Measurements from ENCODE around the gene FXYD2. TPM values are rescaled to one million over a fixed set of nuclear protein-coding genes. Genes with fewer than 3 reads are reported as not detected.

FXYD2 gene
- total RNA-seq, 1 experiment from 2014 or later: 1.4 TPM

DNA sequence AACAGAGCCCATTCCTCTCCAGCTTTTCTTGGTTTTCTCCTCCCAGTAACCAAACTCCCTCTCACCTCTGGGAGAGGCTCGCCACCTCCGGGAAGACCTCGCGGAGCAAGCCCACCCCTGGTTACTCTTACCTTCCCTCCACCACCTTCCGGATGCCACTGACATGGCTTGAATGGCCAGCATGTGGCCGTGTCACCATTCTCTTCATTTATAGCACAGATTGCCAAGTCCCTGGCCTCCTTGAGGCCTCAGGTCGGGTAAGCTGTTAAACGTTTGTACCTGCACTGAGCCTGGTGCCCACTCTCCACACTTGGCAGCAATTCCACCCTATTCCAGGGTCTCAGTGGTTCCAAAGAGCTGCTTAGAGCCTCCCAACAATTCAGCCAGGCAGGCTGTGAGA is 8.0 kb upstream of the FXYD2 start (continued):
- TF ChIP-seq, protein P1, sequence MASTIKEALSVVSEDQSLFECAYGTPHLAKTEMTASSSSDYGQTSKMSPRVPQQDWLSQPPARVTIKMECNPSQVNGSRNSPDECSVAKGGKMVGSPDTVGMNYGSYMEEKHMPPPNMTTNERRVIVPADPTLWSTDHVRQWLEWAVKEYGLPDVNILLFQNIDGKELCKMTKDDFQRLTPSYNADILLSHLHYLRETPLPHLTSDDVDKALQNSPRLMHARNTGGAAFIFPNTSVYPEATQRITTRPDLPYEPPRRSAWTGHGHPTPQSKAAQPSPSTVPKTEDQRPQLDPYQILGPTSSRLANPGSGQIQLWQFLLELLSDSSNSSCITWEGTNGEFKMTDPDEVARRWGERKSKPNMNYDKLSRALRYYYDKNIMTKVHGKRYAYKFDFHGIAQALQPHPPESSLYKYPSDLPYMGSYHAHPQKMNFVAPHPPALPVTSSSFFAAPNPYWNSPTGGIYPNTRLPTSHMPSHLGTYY (CRISPR knock-in tag; IDR thresholded peaks at IDR 0.05): no peak
- TF ChIP-seq, protein P2, sequence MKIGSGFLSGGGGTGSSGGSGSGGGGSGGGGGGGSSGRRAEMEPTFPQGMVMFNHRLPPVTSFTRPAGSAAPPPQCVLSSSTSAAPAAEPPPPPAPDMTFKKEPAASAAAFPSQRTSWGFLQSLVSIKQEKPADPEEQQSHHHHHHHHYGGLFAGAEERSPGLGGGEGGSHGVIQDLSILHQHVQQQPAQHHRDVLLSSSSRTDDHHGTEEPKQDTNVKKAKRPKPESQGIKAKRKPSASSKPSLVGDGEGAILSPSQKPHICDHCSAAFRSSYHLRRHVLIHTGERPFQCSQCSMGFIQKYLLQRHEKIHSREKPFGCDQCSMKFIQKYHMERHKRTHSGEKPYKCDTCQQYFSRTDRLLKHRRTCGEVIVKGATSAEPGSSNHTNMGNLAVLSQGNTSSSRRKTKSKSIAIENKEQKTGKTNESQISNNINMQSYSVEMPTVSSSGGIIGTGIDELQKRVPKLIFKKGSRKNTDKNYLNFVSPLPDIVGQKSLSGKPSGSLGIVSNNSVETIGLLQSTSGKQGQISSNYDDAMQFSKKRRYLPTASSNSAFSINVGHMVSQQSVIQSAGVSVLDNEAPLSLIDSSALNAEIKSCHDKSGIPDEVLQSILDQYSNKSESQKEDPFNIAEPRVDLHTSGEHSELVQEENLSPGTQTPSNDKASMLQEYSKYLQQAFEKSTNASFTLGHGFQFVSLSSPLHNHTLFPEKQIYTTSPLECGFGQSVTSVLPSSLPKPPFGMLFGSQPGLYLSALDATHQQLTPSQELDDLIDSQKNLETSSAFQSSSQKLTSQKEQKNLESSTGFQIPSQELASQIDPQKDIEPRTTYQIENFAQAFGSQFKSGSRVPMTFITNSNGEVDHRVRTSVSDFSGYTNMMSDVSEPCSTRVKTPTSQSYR (CRISPR knock-in tag; IDR thresholded peaks at IDR 0.05): no peak
- TF ChIP-seq EMX1 (CRISPR knock-in tag; IDR thresholded peaks at IDR 0.05) (no peak), FOXP1 (CRISPR knock-in tag; IDR thresholded peaks at IDR 0.05; ENCODE audit: borderline replicate concordance) (no peak), GRHL2 (CRISPR knock-in tag; IDR thresholded peaks at IDR 0.05; ENCODE audit: insufficient replicate concordance, severe bottlenecking) (no peak), ZNF232 (CRISPR knock-in tag; IDR thresholded peaks at IDR 0.05) (no peak), CREM (CRISPR knock-in tag; IDR thresholded peaks at IDR 0.05) (no peak)
- TF ChIP-seq, protein P3, sequence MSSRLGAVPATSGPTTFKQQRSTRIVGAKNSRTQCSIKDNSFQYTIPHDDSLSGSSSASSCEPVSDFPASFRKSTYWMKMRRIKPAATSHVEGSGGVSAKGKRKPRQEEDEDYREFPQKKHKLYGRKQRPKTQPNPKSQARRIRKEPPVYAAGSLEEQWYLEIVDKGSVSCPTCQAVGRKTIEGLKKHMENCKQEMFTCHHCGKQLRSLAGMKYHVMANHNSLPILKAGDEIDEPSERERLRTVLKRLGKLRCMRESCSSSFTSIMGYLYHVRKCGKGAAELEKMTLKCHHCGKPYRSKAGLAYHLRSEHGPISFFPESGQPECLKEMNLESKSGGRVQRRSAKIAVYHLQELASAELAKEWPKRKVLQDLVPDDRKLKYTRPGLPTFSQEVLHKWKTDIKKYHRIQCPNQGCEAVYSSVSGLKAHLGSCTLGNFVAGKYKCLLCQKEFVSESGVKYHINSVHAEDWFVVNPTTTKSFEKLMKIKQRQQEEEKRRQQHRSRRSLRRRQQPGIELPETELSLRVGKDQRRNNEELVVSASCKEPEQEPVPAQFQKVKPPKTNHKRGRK (CRISPR knock-in tag; IDR thresholded peaks at IDR 0.05; ENCODE audit: borderline replicate concordance): no peak
- TF ChIP-seq, protein P4, sequence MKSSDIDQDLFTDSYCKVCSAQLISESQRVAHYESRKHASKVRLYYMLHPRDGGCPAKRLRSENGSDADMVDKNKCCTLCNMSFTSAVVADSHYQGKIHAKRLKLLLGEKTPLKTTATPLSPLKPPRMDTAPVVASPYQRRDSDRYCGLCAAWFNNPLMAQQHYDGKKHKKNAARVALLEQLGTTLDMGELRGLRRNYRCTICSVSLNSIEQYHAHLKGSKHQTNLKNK (CRISPR knock-in tag; IDR thresholded peaks at IDR 0.05): no peak
- TF ChIP-seq, protein P5, sequence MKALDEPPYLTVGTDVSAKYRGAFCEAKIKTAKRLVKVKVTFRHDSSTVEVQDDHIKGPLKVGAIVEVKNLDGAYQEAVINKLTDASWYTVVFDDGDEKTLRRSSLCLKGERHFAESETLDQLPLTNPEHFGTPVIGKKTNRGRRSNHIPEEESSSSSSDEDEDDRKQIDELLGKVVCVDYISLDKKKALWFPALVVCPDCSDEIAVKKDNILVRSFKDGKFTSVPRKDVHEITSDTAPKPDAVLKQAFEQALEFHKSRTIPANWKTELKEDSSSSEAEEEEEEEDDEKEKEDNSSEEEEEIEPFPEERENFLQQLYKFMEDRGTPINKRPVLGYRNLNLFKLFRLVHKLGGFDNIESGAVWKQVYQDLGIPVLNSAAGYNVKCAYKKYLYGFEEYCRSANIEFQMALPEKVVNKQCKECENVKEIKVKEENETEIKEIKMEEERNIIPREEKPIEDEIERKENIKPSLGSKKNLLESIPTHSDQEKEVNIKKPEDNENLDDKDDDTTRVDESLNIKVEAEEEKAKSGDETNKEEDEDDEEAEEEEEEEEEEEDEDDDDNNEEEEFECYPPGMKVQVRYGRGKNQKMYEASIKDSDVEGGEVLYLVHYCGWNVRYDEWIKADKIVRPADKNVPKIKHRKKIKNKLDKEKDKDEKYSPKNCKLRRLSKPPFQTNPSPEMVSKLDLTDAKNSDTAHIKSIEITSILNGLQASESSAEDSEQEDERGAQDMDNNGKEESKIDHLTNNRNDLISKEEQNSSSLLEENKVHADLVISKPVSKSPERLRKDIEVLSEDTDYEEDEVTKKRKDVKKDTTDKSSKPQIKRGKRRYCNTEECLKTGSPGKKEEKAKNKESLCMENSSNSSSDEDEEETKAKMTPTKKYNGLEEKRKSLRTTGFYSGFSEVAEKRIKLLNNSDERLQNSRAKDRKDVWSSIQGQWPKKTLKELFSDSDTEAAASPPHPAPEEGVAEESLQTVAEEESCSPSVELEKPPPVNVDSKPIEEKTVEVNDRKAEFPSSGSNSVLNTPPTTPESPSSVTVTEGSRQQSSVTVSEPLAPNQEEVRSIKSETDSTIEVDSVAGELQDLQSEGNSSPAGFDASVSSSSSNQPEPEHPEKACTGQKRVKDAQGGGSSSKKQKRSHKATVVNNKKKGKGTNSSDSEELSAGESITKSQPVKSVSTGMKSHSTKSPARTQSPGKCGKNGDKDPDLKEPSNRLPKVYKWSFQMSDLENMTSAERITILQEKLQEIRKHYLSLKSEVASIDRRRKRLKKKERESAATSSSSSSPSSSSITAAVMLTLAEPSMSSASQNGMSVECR (CRISPR knock-in tag; IDR thresholded peaks at IDR 0.05; ENCODE audit: borderline replicate concordance): no peak
- TF ChIP-seq, protein P6, sequence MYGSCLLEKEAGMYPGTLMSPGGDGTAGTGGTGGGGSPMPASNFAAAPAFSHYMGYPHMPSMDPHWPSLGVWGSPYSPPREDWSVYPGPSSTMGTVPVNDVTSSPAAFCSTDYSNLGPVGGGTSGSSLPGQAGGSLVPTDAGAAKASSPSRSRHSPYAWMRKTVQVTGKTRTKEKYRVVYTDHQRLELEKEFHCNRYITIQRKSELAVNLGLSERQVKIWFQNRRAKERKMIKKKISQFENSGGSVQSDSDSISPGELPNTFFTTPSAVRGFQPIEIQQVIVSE (CRISPR knock-in tag; IDR thresholded peaks at IDR 0.05; ENCODE audit: borderline replicate concordance): no peak
- TF ChIP-seq, protein P7, sequence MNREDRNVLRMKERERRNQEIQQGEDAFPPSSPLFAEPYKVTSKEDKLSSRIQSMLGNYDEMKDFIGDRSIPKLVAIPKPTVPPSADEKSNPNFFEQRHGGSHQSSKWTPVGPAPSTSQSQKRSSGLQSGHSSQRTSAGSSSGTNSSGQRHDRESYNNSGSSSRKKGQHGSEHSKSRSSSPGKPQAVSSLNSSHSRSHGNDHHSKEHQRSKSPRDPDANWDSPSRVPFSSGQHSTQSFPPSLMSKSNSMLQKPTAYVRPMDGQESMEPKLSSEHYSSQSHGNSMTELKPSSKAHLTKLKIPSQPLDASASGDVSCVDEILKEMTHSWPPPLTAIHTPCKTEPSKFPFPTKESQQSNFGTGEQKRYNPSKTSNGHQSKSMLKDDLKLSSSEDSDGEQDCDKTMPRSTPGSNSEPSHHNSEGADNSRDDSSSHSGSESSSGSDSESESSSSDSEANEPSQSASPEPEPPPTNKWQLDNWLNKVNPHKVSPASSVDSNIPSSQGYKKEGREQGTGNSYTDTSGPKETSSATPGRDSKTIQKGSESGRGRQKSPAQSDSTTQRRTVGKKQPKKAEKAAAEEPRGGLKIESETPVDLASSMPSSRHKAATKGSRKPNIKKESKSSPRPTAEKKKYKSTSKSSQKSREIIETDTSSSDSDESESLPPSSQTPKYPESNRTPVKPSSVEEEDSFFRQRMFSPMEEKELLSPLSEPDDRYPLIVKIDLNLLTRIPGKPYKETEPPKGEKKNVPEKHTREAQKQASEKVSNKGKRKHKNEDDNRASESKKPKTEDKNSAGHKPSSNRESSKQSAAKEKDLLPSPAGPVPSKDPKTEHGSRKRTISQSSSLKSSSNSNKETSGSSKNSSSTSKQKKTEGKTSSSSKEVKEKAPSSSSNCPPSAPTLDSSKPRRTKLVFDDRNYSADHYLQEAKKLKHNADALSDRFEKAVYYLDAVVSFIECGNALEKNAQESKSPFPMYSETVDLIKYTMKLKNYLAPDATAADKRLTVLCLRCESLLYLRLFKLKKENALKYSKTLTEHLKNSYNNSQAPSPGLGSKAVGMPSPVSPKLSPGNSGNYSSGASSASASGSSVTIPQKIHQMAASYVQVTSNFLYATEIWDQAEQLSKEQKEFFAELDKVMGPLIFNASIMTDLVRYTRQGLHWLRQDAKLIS (CRISPR knock-in tag; IDR thresholded peaks at IDR 0.05; ENCODE audit: borderline replicate concordance): no peak

Measured in WTC11 (cell line).